Measurements from ENCODE around the gene ZNF438. TPM values are rescaled to one million over a fixed set of nuclear protein-coding genes. Genes with fewer than 3 reads are reported as not detected.

Gene ZNF438
- total RNA-seq, 1 donor from 2014 or later = 1.3 TPM

DNA sequence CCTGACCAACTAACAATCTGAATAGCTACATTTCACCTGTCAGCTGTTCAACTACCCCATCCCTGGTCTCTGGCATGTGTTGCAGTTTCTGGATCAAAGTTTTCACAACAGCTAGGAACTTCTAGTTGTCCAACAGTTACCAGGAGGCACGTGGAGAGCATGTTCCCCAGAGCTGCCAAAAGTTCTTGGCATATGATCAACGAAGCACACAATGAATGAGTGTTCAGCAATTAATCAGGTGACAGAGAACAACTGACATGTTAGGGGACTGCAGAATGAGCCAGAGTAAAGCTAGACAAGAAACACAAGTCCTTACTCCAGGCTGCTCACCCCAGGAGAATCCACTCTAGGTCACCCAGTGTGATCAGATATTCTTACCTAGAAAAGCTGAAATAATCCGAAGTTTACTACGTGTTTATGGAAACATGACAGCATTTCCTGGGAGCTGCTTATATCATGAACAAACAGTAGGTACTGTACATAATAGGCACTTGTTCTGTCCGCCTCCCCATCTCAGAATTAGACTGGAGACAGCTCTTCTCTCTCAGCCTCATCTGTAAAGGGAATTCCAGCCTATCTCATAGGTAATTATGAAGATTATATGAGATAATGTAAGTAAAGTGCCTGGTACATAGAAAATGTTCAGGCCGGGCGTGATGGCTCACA lies 50.6 kb downstream of the ZNF438 start:
- no peak overlapping the region for H3K4me2 ChIP-seq
- H2AFZ ChIP-seq (replicated peaks) = no peak overlapping the region
- DNase-seq (ENCODE audit: low spot score) = no peak
- TF ChIP-seq EZH2phosphoT487 (IDR thresholded peaks at IDR 0.05) (no peak), CTCF (IDR thresholded peaks at IDR 0.05) (no peak), EZH2 (IDR thresholded peaks at IDR 0.05) (no peak)
- Mint-ChIP-seq H3K27me3 (ENCODE audit: insufficient read depth, low read depth) (no peaks in the 10 kb centered on the region), H3K27ac (no peak overlapping the region), H3K4me1 (no peaks in the 10 kb centered on the region), H3K36me3 (peaks cover 13% of the 10 kb centered on the region), H3K9me3 (peaks cover 9% of the 10 kb centered on the region), H3K4me3 (no peak overlapping the region)
- no peaks in the 10 kb centered on the region for H3K27me3 ChIP-seq
- H3K4me3 ChIP-seq = no peak overlapping the region
- no peak overlapping the region for H3K9ac ChIP-seq
- H3K4me1 ChIP-seq = no peaks in the 10 kb centered on the region
- H3K27ac ChIP-seq = no peak overlapping the region
- no peaks in the 10 kb centered on the region for H3F3A ChIP-seq (ENCODE audit: low read depth)
- no peaks in the 10 kb centered on the region for H3K9me3 ChIP-seq (ENCODE audit: low read depth)
- H3K79me2 ChIP-seq (ENCODE audit: low read depth) = no peaks in the 10 kb centered on the region
- H4K20me1 ChIP-seq (ENCODE audit: low read depth) = no peaks in the 10 kb centered on the region
- H3K36me3 ChIP-seq = no peaks in the 10 kb centered on the region

DNA sequence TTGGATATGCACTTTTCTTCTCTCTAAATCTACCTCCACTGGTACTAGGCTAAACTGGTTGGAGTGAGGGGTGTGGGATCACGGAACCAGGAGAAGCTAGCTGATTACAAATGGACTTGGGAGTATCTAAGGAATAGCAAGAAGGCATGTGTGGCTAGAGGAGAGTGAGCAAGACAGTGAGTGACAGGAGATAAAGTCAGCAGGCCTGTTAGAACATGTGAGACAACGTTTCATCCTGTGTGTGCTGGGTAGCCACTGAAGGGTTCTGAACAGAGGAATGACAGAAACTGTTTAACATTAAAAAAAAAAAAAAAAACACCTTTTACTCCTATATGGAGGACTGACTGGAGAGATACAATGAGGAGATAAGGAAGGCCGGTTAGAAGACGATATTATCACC lies 51.7 kb downstream of the ZNF438 start:
- H3K4me2 ChIP-seq = no peak overlapping the region
- no peaks in the 10 kb centered on the region for H3K79me2 ChIP-seq (ENCODE audit: low read depth)
- Mint-ChIP-seq H3K27ac (no peak overlapping the region), H3K27me3 (ENCODE audit: insufficient read depth, low read depth) (no peaks in the 10 kb centered on the region), H3K4me1 (no peaks in the 10 kb centered on the region), H3K36me3 (peaks cover 13% of the 10 kb centered on the region), H3K9me3 (peaks cover 9% of the 10 kb centered on the region), H3K4me3 (no peak overlapping the region)
- H3K9ac ChIP-seq = no peak overlapping the region
- no peak overlapping the region for H3K4me3 ChIP-seq
- H3K9me3 ChIP-seq (ENCODE audit: low read depth) = no peaks in the 10 kb centered on the region
- H3F3A ChIP-seq (ENCODE audit: low read depth) = no peaks in the 10 kb centered on the region
- DNase-seq (ENCODE audit: low spot score) = no peak
- H3K4me1 ChIP-seq = no peaks in the 10 kb centered on the region
- H3K27ac ChIP-seq = no peak overlapping the region
- TF ChIP-seq EZH2phosphoT487 (IDR thresholded peaks at IDR 0.05) = no peak
- no peak for TF ChIP-seq CTCF (IDR thresholded peaks at IDR 0.05)
- TF ChIP-seq EZH2 (IDR thresholded peaks at IDR 0.05) = no peak
- no peaks in the 10 kb centered on the region for H3K36me3 ChIP-seq
- no peaks in the 10 kb centered on the region for H4K20me1 ChIP-seq (ENCODE audit: low read depth)
- no peak overlapping the region for H2AFZ ChIP-seq (replicated peaks)
- H3K27me3 ChIP-seq = no peaks in the 10 kb centered on the region

DNA sequence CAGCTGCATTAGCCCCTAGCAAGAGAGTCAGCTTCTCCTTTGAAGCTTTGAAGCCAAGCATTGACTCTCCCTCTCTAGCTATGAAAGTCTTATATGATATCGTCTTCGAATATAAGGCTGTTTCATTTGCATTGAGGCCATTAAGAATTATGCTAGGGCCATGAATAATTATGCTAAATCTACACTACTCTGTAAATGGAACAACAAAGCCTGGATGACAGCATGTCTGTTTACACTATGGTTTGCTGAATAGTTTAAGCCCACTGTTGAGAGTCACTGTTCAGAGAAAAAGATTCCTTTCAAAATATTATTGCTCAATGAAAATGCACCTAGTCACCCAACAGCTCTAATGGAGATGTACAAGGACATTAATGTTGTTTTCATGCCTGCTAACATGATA lies 52.8 kb downstream of the ZNF438 start:
- Mint-ChIP-seq H3K27ac (no peak overlapping the region), H3K27me3 (ENCODE audit: insufficient read depth, low read depth) (no peaks in the 10 kb centered on the region), H3K4me3 (no peak overlapping the region), H3K9me3 (peaks cover 9% of the 10 kb centered on the region), H3K36me3 (peaks cover 13% of the 10 kb centered on the region), H3K4me1 (peaks cover under 1% of the 10 kb centered on the region)
- Histone ChIP-seq H3K27me3 (no peaks in the 10 kb centered on the region), H3K4me2 (no peak overlapping the region), H3K4me3 (no peak overlapping the region), H3K9ac (no peak overlapping the region), H3K4me1 (no peaks in the 10 kb centered on the region), H2AFZ (replicated peaks) (no peak overlapping the region), H3K36me3 (no peaks in the 10 kb centered on the region), H3K27ac (no peak overlapping the region), H3F3A (ENCODE audit: low read depth) (no peaks in the 10 kb centered on the region), H4K20me1 (ENCODE audit: low read depth) (no peaks in the 10 kb centered on the region), H3K79me2 (ENCODE audit: low read depth) (no peaks in the 10 kb centered on the region), H3K9me3 (ENCODE audit: low read depth) (no peaks in the 10 kb centered on the region)
- DNase-seq (ENCODE audit: low spot score) = no peak
- no peak for TF ChIP-seq EZH2 (IDR thresholded peaks at IDR 0.05)
- no peak for TF ChIP-seq CTCF (IDR thresholded peaks at IDR 0.05)

Measured in neural progenitor cell (in vitro differentiated cells).